PC-9 (cell line): ENCODE results near the gene IGF2BP2.

Experiments
- CTCF ChIP-seq: fragments of 200-600 bp; sonication (generic); conservative IDR thresholded peaks from 2 replicates; pipeline ENCODE4 v1.6.1; 2017; ENCODE audit warnings: mixed run types, antibody characterized with exemption, mild to moderate bottlenecking, moderate library complexity
- EZH2 ChIP-seq: fragments of 200-600 bp; sonication (generic); IDR thresholded peaks from 2 replicates; pipeline ENCODE4 v1.8.0; 2017; ENCODE audit warnings: antibody characterized with exemption, low read depth

DNA sequence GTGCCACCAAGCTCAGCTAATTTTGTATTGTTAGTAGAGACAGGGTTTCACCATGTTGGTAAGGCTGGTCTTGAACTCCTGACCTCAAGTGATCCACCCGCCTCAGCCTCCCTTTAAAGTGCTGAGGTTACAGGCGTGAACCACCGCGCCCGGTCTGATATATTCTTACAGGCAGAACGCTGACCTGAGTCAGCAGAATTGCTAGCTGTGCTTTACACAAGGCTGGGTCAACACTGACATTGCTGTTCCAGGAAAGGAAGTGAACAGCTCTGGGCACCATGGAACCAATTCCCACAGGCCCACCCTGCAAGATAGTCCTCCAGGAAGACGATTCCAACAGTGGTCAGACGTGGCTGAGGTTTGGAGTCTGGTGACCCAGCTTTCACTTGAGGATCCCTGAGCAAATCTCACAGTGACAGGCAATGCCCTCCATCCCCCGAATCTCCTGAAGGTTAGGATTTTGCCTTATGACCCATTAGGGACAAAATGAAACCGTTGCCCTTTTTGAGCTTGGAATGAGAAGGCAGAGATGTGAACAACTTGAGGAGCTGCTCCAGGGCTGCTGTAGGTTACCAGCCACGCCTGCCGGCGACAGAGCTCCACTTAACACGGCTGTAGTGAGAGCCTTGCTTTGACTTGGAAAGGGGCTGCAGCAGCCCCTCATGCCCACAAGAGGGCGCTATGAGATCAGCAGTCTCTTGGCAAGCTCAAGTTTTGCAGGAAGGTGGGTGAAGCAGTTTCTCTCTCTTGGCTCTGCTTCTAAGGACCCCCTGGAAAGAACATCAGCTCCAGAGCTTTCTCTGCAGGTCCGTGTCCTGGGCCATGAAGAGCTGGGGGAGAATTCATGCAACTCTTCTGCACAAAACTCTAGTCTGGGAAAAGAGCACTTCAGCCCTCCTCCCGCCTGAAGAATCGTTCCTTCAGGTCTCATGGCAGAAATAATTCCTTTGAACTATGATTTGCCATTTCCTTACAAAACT is 164.6 kb downstream of the IGF2BP2 start:
- TF ChIP-seq CTCF (peak; percentile 100), EZH2 (no peak)
